Fibroblast of the conjunctiva (primary cell): ENCODE results near the gene PRKAG2.
"Not testable (repeated sequence)": the region's sequence is repeated elsewhere in the genome, so short reads cannot be mapped to it uniquely, and the experiment has no call there.

Experiments used
- DNase-seq: peaks from one replicate; pipeline ENCODE4 v3.0.0-alpha.2; 2010; ENCODE audit warnings: low read depth

The PRKAG2 gene

GRCh38 chr7:151785681-151785965 is 91.3 kb downstream of the PRKAG2 start:
- DNase-seq: no peak

DNA sequence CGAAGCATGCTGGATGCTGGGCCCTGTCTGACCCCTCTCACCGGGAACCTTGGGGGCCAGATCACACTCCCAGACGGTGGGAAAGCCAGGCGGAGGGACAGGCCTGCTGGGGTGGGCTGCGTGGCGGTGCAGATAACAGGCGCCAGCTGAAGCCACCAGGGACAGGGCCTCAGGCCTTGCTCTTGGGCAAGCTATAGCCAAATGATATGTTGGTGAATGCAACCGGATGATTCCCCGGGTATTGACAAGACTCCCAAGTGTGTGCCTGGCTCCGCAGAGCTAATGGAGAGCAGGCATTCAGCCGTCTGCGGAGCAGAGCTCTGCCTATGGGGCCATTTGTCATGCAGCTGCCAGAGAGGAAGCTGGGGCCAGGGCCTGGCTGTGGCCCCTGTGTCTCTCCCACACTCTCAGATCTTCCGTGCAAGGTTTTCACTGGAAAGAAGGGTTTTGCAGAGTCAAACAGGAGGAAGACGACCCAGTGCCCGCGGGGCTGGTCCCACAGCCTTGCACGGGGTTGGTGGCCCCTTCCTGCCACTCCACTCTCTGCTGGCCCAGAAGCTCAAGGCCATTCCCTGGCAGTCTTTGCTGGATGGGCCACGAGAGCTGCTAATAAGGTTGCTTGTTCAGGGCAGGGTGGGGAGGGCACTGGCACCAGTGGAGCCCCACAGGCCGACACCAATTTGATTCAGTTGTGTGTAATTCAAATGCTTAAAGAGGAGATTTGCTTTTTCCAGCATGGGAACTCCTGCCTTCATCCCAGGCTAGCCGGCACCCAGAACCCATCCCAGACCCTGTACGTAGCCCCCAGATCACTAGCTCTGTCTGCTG is 91.8 kb downstream of the PRKAG2 start:
- no peak for DNase-seq

GRCh38 chr7:151783958-151784575 is 92.8 kb downstream of the PRKAG2 start:
- DNase-seq: no peak

DNA sequence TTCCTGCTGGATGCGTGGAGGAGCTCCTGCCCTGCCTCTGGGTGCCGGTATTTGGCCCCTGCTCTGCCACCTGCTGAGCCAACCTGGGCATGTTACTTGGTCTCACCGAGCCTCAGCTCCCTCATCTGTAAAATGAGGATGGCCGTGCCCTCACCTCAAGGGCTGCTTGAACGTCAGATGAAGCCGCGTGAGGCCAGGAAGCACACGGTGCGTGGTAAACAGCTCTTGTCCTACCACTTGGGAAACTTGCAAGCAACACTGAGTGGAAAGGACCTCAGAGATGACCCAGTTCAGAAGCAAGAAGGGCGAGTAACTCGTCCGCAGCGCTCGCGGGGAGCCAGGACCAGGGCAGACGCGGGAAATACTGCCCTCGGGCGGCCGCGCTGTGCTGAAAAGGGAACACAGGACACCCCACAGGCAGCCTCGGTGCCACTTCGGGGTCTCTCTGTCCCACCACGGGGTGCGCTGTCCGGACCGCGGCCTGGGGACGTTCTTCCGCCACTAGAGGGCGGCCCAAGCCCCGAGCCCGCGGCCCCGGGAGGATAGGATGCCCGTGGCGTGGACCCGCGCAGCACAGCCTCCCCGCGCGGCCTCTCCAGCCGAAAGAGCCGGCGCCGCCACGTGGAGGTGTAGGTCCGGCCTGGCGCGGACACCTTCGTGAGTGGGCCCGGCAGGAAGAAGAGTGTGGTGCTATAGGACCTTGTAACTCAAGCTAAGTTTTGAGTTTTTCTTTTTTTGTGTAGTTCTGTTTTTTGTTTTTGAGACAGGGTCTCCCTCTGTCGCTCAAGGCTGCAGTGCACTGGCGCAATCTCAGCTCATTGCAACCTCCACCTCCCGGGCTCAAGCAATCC is 94.1 kb downstream of the PRKAG2 start:
- DNase-seq: peak; percentile 22

GRCh38 chr7:151782256-151782597 is 94.7 kb downstream of the PRKAG2 start:
- DNase-seq: not testable (repeated sequence)

GRCh38 chr7:151781161-151781845 is 95.6 kb downstream of the PRKAG2 start:
- no peak for DNase-seq

GRCh38 chr7:151780631-151781030 is 96.3 kb downstream of the PRKAG2 start:
- no peak for DNase-seq

GRCh38 chr7:151779678-151780077 is 97.2 kb downstream of the PRKAG2 start:
- DNase-seq: no peak

DNA sequence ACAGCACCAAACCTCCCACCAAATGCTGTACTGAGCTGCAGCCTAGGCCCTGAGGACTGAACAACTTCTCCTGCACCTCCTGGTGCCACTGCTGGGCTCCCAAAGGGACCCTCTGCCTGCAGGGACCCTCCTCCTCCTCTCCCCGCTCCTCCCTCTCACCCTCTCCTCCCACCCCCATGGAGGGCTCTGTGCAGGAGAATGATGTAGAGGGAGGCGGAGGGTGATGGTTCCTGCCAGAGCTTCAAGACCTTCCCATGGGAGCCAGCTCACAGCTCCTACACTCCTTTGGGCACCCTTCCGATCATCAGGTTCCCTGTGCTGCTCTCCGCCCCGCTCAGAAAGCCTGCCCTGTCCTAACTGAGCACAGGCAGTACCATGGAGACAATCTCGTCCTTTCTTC is 97.7 kb downstream of the PRKAG2 start:
- no peak for DNase-seq

GRCh38 chr7:151777908-151778670 is 98.8 kb downstream of the PRKAG2 start:
- DNase-seq: no peak

DNA sequence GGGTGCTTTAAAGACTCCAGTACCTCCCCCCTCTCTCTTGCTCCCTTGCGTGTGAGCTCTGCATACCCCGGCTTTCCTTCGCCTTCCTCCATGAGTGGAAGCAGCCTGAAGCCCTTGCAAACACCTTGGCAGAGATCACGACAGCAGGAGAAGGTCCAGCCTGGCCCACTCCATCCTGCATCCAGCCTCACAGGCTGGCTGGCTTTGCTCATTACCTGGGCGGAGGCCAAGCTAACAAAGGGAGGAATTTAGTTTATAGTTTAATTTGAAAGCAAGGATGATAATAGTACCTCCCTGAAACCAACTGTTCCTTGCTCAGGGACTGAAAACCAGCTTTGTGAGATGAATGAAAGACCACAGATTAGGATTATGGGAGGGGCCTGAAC is 99.4 kb downstream of the PRKAG2 start:
- no peak for DNase-seq

- DNase-seq: no peak
Observed at GRCh38 chr7:151776876-151777494, 99.9 kb downstream of the PRKAG2 start.

DNA sequence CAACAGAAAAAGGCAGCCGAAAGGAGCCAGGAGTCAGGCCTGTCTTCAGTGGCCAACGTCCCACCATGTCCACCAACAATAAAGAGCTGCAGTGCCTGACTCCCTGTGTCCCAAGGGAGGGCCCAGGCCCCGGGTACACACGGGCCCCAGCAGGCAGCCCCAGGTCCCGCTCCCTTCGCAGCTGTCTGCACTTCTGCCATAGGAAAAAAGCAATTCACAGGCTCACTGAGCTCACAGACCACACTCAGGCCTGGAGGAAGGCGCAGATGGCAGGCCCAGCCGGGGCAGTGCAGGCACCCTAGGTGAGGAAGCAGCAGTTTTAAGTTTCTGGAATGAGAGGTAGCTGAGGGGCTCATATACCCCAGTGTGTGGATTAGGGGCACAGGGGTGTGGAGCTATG is 100.5 kb downstream of the PRKAG2 start:
- DNase-seq: no peak

DNA sequence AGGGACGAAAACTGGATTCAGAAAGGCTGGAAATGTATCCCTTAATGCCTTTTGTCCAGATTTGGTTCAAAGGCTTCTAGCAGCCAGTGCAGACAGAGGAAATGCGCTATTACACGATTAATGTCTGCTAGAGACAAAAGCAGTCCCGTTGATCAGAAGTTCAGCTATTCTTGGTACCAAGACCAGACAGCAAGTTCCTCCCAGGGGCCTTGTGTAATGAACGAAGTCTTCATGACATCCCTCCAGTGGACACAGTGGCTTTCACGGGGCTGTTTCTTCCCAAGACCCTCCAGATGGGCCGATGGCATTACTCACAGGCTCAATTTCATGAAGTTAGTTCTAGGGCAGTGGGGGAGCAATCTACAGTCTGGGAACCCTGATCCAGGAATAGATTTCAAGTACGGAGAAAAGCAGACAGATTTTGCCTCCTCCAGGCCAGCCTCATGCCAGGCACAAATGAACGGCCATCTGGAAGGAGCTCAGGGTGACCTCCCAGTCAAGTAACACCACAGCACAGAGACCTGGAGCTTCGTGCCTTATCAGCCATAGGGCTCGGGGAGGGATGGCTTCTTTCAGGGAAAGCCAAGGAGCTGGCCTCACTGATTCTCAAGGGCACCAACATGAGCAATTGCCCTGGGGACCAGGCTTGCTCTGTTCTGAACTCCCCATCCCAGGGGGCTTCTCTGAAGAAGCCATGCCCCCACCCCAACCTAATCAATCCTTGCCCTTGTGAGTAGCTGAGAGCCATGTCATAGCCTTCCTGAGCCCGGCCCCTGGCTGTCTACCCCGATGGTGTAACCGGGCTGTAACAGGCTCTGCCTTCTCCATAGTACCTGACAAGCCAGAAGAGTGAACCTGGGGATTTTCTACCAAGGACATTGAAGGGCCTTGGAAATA is 101.1 kb downstream of the PRKAG2 start:
- no peak for DNase-seq

- DNase-seq: no peak
Observed at GRCh38 chr7:151774951-151775350, 102.0 kb downstream of the PRKAG2 start.

DNA sequence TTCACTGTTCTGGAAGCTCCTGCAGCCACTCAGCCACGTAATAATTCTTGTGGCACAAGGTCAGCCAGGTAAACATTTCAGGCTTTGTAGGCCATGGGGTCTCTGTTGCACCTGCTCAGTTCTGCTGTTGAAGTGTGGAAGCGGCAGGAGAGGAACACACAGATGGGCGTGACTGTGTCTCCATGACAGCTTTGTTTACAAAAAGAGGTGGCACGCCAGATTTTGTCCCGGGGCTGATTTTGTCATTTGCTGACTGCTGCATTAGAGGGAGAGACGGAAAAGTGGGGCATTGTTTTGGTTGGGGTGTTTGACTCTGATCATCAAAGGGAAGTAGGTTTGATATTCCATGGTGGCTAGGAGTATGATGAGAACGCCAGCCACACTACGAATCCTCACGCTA is 103.1 kb downstream of the PRKAG2 start:
- DNase-seq: no peak

GRCh38 chr7:151770232-151770631 is 106.7 kb downstream of the PRKAG2 start:
- DNase-seq: no peak

DNA sequence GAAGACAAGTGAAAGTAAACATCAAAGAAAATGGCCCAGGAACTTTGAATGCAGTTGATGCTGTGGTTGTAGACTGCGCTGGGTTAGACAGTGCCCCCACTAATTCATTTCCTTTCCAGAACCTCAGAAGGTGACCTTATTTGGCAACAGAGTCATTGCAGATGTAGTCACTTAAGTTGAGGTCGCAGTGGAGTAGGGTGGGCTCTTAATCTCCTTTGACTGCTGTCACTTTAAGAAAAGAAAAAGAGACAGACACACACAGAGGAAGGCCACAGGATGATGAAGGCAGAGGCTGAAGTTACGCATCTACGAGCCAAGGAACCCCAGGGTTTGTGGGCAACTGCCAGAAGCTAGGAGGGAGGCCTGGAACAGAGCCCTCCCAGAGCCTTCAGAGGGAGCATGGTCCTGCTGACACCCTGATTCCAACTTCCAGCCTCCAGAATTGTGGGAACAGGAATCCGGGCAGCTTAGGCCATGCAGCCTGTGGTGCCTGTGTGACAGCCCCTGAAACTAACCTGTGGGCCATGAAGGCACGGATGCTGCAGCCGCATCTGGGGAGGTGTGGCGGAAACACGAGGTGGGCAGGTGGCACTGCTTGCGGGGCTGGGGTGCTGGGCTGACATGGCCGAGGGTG is 107.6 kb downstream of the PRKAG2 start:
- DNase-seq: no peak

GRCh38 chr7:151768805-151769187 is 108.1 kb downstream of the PRKAG2 start:
- DNase-seq: no peak

- DNase-seq: no peak
Observed at GRCh38 chr7:151767557-151767956, 109.4 kb downstream of the PRKAG2 start.
